Immature natural killer cell (primary cell): ENCODE measurements around the gene ID3. TPM values are rescaled to one million over a fixed set of nuclear protein-coding genes. Genes with fewer than 3 reads are reported as not detected.

Experiments used
- DNase-seq, 3 donors: peaks; one replicate each; pipeline ENCODE4 v3.0.0; 2022; ENCODE audit warnings: mixed read lengths in 1 of 3
- H3K27ac Mint-ChIP-seq, 6 donors: one replicate each; pipeline ENCODE4 v1.8.0; 2020; ENCODE audit warnings: mixed read lengths in 6 of 6, mild to moderate bottlenecking in 5 of 6, inconsistent platforms in 4 of 6, moderate library complexity in 3 of 6
- H3K27me3 Mint-ChIP-seq, 3 donors: one replicate each; pipeline ENCODE4 v1.8.0; 2020 to 2021; ENCODE audit warnings: low read depth in 3 of 3, mild to moderate bottlenecking in 3 of 3, mixed read lengths in 3 of 3, moderate library complexity in 3 of 3, inconsistent platforms in 1 of 3
- H3K36me3 Mint-ChIP-seq, 3 donors: one replicate each; pipeline ENCODE4 v1.8.0; 2020; ENCODE audit warnings: mixed read lengths in 3 of 3, inconsistent platforms in 2 of 3, mild to moderate bottlenecking in 2 of 3
- H3K4me1 Mint-ChIP-seq, 2 donors: one replicate each; pipeline ENCODE4 v1.8.0; 2020; ENCODE audit warnings: inconsistent platforms in 2 of 2, mild to moderate bottlenecking in 2 of 2, mixed read lengths in 2 of 2, moderate library complexity in 1 of 2
- H3K4me3 Mint-ChIP-seq, 5 donors: one replicate each; pipeline ENCODE4 v1.8.0; 2020; ENCODE audit warnings: mild to moderate bottlenecking in 5 of 5, mixed read lengths in 5 of 5, inconsistent platforms in 3 of 5, moderate library complexity in 3 of 5
- H3K9me3 Mint-ChIP-seq, 6 donors: one replicate each; pipeline ENCODE4 v1.8.0; 2020; ENCODE audit warnings: mild to moderate bottlenecking in 6 of 6, mixed read lengths in 6 of 6, inconsistent platforms in 4 of 6, moderate library complexity in 3 of 6
- polyA plus RNA-seq, 3 donors: library from polyadenylated mRNA; unstranded; fragments of 300-500 nt; fragmentation: Illumina TruSeq; gene quantifications; one replicate each; pipeline ENCODE4 v1.2.3, GENCODE V29; 2021

The ID3 gene
- polyA plus RNA-seq, 3 donors from 2014 or later: 0.28 to 2.5 TPM; not detected in 1

DNA sequence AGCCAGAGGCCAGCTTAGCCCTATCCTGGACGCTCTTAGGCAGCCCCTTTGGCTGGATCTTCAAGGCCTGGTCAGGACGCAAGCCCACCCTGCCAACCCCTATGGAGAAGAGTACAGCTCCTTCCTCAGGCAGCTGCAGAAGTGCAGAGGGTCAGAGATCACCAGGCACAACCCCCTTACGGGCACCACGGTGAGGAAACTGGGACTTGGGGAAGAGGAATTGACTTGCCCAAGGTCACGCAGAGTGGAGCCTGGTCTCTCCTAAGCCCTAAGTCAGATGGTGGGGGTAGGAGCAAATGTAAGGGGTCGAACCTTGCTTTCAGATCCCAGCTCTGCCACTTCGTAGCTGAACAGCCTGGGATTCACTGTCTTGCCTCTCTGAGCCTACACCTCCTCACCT is 31.9 kb downstream of the ID3 start:
- H3K9me3 Mint-ChIP-seq: no peaks in the 10 kb centered on the region
- H3K4me1 Mint-ChIP-seq: peaks cover 75 to 84% of the 10 kb centered on the region in 2 donors
- H3K36me3 Mint-ChIP-seq: no peaks in the 10 kb centered on the region
- no peak for DNase-seq
- peaks cover 2 to 5% (median 4%) of the 10 kb centered on the region in 3 donors for H3K27me3 Mint-ChIP-seq
- H3K27ac Mint-ChIP-seq: peak overlapping the region in 3 of 6 donors; percentile 69 to 77 (median 76)
- peak overlapping the region in 4 of 5 donors; percentile 70 to 85 (median 74) for H3K4me3 Mint-ChIP-seq

DNA sequence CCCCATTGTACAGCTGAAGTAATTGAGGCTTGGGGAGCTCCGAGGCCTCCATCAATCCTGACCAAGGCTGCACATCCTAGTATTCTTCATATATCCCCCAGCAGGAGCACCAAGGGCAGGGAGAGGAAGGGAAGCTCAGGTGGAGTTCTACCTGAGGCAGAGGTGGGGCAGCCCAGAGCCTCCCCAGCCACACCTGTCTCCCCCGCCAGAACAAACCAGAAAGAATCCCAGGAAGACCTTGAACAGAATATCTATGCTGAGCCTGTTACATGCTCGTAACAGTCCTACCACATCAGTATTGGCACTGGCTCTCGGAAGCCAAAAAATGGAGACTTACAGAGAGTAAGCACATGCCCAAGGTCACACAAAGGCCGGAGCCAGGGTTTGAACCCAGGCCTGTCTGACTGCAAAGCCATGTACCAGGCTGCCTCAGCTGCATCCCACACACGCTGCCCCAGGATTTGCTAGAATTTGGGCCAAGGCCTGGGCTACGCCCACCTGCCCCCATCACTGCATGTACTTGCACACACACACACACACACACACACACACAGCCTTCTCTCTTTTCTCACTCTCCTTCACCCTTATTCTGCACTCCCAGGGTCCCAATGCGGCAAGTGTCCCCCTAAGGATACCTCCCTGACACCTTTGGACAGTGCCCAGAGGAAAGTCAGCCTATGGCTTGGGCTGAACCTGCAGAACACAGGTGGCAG is 32.8 kb downstream of the ID3 start:
- peaks cover 2 to 5% (median 4%) of the 10 kb centered on the region in 3 donors for H3K27me3 Mint-ChIP-seq
- peaks cover 67 to 75% of the 10 kb centered on the region in 2 donors for H3K4me1 Mint-ChIP-seq
- peak overlapping the region; percentile 8 to 90 (median 66) for H3K27ac Mint-ChIP-seq
- no peaks in the 10 kb centered on the region for H3K9me3 Mint-ChIP-seq
- no peaks in the 10 kb centered on the region for H3K36me3 Mint-ChIP-seq
- DNase-seq: no peak
- H3K4me3 Mint-ChIP-seq: peak overlapping the region; percentile 47 to 76 (median 69)

- H3K9me3 Mint-ChIP-seq: no peaks in the 10 kb centered on the region
Measured at GRCh38 chr1:23525558-23526250, 33.6 kb downstream of the ID3 start.

GRCh38 chr1:23524716-23525401 is 34.4 kb downstream of the ID3 start:
- Mint-ChIP-seq H3K4me1 (peaks cover 58 to 63% of the 10 kb centered on the region in 2 donors), H3K9me3 (no peaks in the 10 kb centered on the region), H3K4me3 (peak overlapping the region; percentile 26 to 76 (median 69)), H3K27me3 (peaks cover 2 to 3% (median 2%) of the 10 kb centered on the region in 3 donors), H3K36me3 (no peaks in the 10 kb centered on the region), H3K27ac (peak overlapping the region in 5 of 6 donors; percentile 63 to 88 (median 76))
- peak in 1 of 3 donors; percentile 22 for DNase-seq

More at GRCh38 chr1:23525558-23526250, 33.6 kb downstream of the ID3 start:
- H3K27me3 Mint-ChIP-seq: peaks cover 2 to 3% (median 2%) of the 10 kb centered on the region in 3 donors
- peak overlapping the region; percentile 47 to 76 (median 69) for H3K4me3 Mint-ChIP-seq
- no peak for DNase-seq
- H3K27ac Mint-ChIP-seq: peak overlapping the region; percentile 46 to 90 (median 78)
- H3K36me3 Mint-ChIP-seq: no peaks in the 10 kb centered on the region
- peaks cover 62 to 68% of the 10 kb centered on the region in 2 donors for H3K4me1 Mint-ChIP-seq

GRCh38 chr1:23524163-23524562 is 35.1 kb downstream of the ID3 start:
- H3K4me1 Mint-ChIP-seq: peaks cover 51 to 56% of the 10 kb centered on the region in 2 donors
- no peaks in the 10 kb centered on the region for H3K36me3 Mint-ChIP-seq
- peak overlapping the region in 5 of 6 donors; percentile 63 to 82 (median 69) for H3K27ac Mint-ChIP-seq
- no peaks in the 10 kb centered on the region for H3K9me3 Mint-ChIP-seq
- H3K4me3 Mint-ChIP-seq: peak overlapping the region in 3 of 5 donors; percentile 3 to 43 (median 36)
- no peak for DNase-seq
- peaks cover 2 to 3% (median 2%) of the 10 kb centered on the region in 3 donors for H3K27me3 Mint-ChIP-seq

DNA sequence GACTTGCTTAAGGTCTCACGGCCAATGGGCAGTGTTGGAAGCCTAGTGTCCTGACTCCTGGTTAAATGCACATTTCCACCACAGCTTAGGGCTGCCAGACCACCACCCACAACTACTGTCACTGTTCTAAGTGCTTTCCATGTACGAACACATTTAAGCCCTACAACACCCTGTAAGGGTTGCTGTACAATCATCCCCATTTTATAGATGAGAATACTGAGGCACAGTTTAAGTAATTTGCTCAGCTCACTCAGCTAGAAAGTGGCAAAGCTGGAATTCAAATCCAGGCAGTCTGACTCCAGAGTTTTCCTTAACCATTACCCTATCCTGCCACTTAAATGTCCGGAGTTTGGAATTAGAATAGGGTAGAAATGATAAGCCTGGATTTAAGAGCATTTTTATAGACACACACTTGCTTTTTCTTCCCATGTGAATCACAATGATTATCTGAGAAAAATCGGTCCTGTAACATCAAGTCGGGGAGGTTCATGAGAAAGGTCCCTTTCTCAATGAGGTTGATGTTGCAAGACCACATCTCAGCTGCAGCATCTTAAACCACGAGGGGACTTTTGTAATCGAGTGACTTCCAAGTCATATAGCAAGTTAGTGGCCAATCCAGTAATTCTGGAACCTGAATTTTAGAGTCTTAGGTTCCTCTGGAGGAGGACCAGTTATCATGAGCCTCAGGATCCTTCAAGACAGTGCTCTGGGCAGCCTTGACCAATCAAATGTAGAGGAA is 36.9 kb downstream of the ID3 start:
- DNase-seq: no peak
- H3K27me3 Mint-ChIP-seq: peaks cover 2 to 3% (median 2%) of the 10 kb centered on the region in 3 donors
- no peaks in the 10 kb centered on the region for H3K36me3 Mint-ChIP-seq
- no peaks in the 10 kb centered on the region for H3K9me3 Mint-ChIP-seq
- H3K27ac Mint-ChIP-seq: peak overlapping the region; percentile 51 to 90 (median 68)
- H3K4me1 Mint-ChIP-seq: peaks cover 33 to 39% of the 10 kb centered on the region in 2 donors
- H3K4me3 Mint-ChIP-seq: no peak overlapping the region

GRCh38 chr1:23521588-23521987 is 37.7 kb downstream of the ID3 start:
- Mint-ChIP-seq H3K27me3 (peaks cover 0 to 2% (median 2%) of the 10 kb centered on the region in 3 donors), H3K4me1 (peaks cover 25 to 31% of the 10 kb centered on the region in 2 donors), H3K36me3 (no peaks in the 10 kb centered on the region), H3K4me3 (no peak overlapping the region), H3K27ac (no peak overlapping the region), H3K9me3 (no peaks in the 10 kb centered on the region)
- DNase-seq: no peak

DNA sequence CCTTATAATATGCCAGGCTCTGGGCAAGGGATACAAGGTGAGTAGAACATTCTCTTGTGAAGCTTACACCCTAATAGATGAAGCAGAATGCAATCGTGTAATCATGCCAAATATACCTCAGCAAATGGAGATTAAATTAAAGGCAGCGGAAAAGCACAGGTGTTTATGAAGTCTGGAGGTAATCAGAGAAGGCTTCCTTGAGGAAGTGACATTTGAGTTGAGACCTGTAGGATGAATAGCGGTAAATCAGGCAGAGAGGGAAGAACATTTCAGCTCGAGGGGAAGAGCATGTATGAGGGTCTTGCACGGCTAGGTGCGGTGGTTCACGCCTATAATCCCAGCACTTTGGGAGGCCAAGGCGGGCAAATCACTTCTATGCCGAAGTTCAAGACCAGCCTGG is 41.7 kb downstream of the ID3 start:
- peak overlapping the region in 3 of 6 donors; percentile 7 to 62 (median 7) for H3K27ac Mint-ChIP-seq
- no peak overlapping the region for H3K4me3 Mint-ChIP-seq
- no peaks in the 10 kb centered on the region for H3K27me3 Mint-ChIP-seq
- no peaks in the 10 kb centered on the region for H3K4me1 Mint-ChIP-seq
- H3K9me3 Mint-ChIP-seq: no peaks in the 10 kb centered on the region
- DNase-seq: no peak
- H3K36me3 Mint-ChIP-seq: no peaks in the 10 kb centered on the region

GRCh38 chr1:23515905-23516304 is 43.4 kb downstream of the ID3 start:
- no peak for DNase-seq
- Mint-ChIP-seq H3K9me3 (no peaks in the 10 kb centered on the region), H3K4me3 (no peak overlapping the region), H3K27ac (no peak overlapping the region), H3K36me3 (no peaks in the 10 kb centered on the region), H3K4me1 (no peaks in the 10 kb centered on the region), H3K27me3 (no peaks in the 10 kb centered on the region)

GRCh38 chr1:23514111-23514679 is 45.1 kb downstream of the ID3 start:
- Mint-ChIP-seq H3K27ac (no peak overlapping the region), H3K36me3 (no peaks in the 10 kb centered on the region), H3K4me1 (no peaks in the 10 kb centered on the region), H3K27me3 (no peaks in the 10 kb centered on the region), H3K9me3 (no peaks in the 10 kb centered on the region), H3K4me3 (no peak overlapping the region)
- no peak for DNase-seq

GRCh38 chr1:23509896-23510295 is 49.4 kb downstream of the ID3 start:
- Mint-ChIP-seq H3K4me1 (no peaks in the 10 kb centered on the region), H3K27me3 (peaks cover 0 to 1% (median 0%) of the 10 kb centered on the region in 3 donors), H3K9me3 (no peaks in the 10 kb centered on the region), H3K36me3 (no peaks in the 10 kb centered on the region), H3K4me3 (no peak overlapping the region), H3K27ac (peak overlapping the region in 1 of 6 donors; percentile 71)
- no peak for DNase-seq
